HG03460 (cell line): ENCODE measurements around the gene BIRC5.

Experiments used
- ATAC-seq: cut with Tn5 transposase; IDR thresholded peaks from one replicate; pipeline ENCODE4 v1.9.1; 2021; ENCODE audit not compliant: unreplicated experiment

BIRC5 gene

DNA sequence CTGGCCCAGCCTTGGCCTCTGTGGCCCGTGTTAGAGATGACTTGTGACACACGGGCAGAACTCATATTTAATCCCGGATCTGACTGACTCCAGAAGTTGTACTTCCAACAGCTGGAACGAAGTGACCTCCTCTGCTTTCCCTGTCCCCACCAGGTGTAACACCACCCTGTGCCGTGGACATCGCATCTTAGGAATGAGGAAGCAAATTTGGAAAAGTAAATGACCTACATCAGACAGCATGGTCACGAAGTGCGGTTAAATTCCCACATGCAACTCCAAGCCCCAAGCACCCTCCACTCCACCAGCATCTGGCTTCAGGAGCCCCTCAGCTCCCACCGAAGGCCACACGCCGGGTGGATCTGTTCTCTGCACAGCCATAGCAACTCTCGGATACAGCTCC, 30.1 kb upstream of the BIRC5 start:
- ATAC-seq, result no peak

DNA sequence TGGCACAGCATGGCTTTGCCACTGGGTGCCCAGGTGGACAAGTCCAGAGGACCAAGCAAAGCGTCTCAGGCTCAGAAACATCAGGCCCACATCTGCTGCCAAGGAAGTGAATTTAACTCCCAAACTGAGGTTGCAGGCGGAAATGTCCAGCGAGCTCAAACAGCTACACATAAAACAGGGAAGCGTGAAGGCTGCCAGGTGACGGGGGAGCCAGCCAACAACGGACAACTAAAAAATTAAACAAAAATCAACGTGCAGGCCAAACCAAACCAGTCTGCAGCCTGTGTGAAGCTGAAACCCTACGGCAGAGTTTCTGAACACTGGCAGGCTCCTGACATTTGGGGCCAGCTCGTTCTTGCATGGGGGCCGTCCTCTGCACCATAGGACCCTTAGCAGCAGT, 29.7 kb upstream of the BIRC5 start:
- ATAC-seq, result no peak

DNA sequence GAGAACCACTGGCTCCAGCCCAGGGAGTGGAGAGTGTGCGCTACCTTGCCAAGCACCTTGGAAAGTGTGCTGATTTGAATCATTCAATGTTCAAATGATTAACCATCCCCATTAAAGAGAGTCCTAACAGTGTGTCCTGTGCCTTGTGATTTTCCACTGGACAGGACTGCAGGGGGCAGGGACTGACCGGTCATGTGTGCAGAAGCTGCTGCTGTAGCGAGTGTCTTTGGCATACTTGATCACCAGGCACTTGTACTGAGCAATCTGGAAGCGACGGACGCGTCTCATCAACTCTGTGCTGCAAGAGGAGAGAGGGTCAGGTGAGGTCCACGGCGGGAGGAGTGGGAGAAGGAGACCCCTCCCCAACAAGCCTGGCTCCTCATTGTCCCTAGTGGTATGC, 29.2 kb upstream of the BIRC5 start:
- no peak for ATAC-seq

DNA sequence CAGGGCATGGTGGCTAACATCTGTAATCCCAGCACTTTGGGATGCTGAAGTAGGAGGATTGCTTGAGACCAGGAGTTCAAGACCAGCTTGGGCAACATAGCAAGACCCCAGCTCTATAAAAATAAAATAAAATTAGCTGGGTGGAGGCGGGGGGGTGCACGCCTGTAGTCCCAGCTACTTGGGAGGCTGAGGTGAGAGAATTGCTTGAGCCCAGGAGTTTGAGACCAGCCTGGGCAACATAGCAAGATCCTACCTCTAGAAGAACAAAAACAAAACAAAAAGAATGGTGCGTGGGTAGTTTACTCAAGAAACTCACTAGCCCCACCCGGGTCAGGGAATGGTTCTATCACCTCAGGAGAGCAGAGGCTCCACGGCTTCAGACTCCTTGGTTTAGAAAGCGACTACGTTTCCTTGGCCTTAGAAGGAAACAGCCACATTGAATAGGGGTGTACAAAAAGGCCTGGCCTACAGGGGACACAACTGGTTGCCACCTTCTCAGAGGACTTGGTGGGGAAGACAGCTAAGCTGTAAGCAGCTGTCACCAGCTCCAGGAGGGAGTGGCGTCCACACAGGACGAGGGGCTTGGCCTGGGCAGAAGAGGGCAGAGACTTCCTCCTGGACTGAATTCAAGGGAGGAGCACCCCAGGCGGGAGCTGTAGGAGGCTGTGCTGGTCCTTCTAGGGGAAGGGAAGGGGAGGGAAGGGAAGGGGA, 27.9 kb upstream of the BIRC5 start:
- no peak for ATAC-seq

DNA sequence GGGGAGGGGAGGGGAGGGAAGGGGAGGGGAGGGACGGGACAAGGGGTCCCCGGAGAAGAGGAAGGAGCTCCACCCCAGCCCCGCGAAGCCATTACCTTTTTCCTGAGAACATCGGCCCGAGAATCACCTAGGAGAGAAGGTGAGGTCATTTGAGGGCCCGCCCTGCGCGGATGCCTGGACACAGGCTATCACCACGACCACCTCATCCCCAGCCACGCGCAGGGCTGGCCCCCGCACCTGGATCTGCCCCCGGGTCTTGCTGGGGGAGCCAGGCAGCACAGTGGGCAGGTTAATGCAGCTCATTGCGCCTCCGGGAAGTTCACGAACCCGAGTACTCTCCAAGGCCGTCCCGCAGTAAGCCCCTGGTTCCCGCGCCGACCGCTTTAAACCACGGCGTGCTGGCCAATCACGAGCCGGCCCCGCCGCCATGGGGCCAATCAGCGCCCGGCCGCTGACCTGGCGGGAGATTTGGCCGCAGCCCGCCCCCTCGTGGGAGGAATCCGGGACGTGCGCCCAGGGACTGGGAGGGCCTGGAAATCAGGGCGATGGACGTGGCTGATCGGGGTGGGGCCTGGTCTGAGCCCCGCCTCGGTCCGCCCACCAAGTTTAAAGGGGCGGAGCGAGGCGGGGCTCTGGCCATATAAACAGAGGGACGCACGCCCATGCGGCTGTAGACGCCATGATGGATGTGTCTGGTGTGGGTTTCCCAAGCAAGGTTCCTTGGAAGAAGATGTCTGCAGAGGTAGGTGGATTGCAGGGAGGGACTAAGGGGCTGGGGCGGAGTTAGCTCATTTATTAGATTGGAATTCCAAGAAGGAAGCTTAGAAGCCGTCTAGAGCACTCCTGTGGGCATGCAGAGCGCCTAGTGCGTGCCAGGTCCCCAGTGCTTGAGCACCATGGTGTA, 27.1 kb upstream of the BIRC5 start, which contains the start of the genes AFMID and TK1:
TSS of gene AFMID (plus strand) at position 671 of the 904 bp plus-strand sequence. CDS start at position 680, 9 bp downstream.
TSS of gene TK1 (minus strand) at position 361 of the 904 bp plus-strand sequence. CDS start at position 303, 58 bp downstream.
- ATAC-seq, result peak; percentile 91

DNA sequence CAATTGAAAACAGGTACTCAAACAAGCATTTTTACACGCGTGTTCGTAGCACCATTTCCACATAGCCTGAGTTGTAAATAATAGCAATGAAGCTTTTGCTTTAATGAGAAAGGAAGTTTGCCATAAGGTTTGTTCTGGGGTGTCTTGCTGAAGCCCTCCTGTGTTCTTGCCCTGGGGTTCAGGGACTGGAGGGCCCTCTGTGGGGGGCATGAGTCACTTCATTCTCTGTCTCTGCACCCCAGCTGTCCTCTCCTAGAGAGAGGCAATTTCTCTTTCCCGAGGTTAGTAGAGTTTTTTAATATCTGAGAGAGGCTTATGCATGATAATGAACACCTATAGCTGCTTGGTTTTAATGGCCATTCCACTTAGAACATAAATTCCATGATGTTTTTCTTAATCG, 17.3 kb upstream of the BIRC5 start:
- ATAC-seq, result no peak

DNA sequence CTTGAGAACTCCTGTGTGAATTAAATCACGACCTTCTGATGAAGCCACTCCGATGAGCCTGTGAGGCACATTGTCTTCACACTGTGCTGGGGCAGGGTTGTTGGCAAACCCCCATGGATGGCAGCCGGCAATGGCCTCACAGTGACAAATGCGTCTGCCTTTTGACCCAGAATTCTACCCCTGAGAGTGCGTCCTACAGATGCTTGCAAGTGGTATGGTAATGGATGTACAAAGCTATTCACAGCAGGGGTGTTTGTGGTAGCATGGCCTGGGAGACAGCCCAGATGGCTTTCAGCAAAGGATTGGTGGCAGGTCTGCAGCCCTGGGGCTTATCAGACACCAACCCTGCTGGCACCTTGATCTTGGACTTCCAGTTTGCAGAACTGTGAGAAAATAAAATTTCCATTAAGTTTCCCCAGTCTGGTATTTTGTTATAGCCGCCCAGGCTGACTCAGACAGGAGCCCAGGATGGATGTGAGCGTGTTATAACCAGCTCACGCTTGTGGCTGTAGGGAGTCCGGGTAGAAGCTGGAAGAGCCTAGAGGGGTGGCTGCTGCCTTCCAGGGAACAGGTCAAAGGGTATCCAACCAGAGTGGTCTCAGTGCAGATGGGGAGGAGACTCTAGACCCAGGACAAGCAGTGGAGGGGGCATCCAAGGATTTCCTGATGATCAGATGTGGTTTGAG, 16.8 kb upstream of the BIRC5 start:
- no peak for ATAC-seq

DNA sequence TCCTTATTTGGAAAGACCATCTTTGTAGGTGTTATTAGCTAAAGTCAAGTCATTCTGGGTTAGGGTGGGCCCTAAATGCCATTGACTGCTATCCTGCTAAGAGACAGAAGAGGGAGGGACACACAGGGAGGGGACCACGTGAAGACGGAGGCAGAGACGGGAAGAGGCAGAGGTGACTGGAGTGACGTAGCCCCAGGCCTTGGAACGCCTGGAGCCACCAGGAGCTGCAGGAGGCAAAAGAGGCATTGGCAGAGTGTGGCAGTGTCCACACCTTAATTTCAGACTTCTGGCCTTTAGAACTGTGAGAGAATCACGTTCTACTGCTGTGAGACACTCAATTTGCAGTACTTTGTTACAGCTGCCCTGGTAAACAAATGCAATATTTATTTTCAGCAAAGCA, 13.6 kb upstream of the BIRC5 start:
- no peak for ATAC-seq

DNA sequence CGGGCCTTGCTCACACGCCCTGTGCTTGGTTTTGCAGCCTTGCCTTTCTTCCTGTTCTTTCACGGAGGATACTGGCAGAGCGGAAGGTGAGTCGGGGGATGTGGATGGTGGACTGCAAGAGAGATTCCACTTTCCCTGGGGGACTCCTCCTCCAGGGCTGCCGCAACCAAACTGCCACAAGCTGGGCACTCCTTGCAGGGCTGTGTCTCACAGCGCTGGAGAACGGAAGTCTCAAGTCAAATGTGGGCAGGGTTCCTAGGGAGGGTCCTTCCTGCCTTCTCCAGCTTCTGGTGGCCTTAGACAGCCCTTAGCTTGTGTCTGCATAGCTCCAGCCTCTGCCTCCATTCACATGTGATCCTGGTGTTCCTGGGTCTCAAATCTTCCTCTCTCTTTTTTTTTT, 11.4 kb upstream of the BIRC5 start:
- no peak for ATAC-seq

DNA sequence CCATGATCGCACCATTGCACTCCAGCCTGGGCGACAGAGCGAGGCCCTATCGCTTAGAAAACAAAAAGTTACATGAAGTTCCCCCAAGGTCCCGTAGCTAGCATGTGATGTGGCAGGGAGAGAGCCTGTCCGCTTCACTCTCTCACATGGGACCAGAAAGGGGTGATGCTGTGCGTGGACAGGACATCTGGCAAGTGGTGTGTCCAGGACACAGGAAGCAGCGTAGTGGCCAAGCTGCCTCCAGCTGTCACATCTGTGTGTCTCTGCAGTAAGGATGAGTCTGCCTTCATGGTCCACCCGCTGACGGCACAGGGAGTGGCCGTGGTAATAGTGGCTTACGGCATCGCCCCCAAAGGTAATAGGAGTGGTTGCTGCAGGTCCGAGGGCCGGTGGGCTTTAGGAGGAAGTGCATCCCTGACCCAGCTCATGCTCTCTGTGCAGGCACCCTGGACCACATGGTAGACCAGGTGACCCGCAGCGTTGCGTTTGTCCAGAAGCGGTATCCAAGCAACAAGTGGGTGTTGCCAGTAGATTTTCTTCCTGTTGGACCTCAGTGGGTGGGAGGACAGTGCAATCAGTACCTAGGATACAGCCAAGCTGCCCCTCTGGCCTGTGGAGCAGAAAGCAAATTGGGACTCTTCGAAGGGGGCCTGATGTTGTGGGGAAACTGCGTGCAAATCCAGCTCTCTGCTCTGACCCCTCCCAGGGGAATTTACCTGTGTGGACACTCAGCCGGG, 9.5 kb upstream of the BIRC5 start:
- no peak for ATAC-seq

DNA sequence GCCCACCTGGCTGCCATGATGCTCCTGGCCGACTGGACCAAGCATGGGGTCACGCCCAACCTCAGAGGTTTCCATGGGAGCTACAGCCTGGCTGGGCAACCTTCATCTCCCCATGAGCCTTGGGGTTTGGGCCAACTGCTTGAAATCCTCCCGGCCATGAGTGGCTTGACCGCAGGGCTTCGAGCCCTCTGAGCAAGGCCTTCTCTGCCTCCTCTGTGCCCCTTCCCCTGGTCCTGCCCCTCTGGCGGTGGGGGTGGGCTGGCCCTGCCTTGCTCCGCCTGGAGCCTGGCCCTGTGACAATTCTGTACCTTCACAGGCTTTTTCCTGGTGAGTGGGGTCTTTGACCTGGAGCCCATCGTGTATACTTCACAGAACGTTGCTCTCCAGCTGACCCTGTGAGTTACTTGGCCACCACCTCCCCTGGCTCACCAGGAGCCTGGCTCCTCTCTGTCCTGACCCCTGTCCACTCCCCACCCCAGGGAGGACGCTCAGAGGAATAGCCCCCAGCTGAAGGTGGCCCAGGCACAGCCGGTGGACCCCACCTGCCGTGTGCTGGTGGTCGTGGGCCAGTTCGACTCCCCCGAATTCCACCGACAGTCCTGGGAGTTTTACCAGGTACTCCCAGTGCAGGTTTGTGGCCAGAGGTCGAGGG, 8.8 kb upstream of the BIRC5 start:
- ATAC-seq, result no peak

DNA sequence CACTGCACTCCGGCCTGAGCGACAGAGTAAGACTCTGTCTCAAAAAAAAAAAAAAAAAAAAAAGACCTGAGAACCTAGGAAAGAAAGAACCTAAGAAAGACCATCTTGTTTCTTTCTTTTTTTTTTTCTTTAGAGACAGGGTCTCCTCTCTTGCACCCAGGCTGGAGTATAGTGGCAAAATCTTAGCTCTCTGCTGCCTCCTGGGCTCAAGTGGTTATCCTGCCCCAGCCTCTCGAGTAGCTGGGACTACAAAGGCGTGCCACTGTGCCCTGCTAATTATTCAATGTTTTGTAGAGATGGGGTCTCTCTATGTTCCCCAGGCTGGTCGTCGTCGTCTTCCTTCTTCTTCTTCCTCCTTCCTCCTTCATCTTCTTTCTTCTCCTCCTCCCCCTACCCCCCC, 7.8 kb upstream of the BIRC5 start:
- no peak for ATAC-seq

DNA sequence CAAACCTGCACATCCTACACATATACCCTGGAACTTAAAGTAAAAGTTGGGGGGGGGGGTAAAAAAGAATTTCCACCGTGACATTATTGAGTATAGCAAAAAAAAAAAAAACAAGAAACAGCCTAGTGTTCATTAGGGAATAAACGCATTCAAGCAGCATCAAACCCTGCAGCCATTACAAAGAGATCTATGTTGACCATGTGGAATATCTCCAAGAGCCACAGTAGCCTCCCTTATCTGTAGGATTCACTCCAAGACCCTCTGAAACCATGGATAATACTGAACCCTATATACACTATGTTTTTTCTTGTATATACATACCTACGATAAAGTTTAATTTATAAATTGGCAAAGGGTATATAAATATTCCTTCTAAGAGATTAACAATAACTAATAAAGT, 5.6 kb upstream of the BIRC5 start:
- no peak for ATAC-seq

DNA sequence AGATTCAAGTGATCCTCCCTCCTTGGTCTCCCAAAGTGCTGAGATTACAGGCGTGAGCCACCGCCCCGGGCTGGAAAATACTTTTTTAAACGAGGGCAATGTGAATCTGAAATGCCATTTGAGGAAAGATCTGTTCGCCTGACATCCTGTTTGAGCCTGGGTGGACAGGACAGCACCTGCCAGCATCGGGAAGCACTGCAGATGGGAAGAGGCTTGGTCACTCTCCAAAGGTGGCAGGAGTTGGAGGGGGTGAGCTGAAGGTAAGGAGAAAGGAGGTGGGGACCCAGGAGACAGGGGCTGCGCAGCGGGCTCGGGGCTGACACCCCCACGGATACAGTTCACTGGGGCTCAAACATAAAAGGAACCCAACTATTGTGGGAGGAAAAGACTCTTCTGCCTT, 3.9 kb upstream of the BIRC5 start:
- ATAC-seq, result no peak

DNA sequence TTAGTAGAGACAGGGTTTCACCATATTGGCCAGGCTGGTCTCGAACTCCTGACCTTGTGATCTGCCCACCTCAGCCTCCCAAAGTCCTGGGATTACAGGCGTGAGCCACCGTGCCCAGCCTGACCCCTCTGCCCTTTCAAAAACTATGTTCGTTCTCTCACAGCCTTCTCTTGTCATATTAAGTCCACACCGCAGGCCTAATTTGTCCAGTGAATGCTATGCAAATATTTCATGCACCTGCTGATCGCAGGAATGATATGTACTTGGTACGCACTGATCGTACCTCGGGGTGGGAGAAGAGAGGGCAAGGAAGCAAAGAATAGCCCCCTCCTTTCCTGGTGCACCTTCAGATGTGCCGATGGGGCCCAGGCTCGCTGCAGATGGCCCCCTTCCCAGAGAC, 3.0 kb upstream of the BIRC5 start:
- ATAC-seq, result no peak

DNA sequence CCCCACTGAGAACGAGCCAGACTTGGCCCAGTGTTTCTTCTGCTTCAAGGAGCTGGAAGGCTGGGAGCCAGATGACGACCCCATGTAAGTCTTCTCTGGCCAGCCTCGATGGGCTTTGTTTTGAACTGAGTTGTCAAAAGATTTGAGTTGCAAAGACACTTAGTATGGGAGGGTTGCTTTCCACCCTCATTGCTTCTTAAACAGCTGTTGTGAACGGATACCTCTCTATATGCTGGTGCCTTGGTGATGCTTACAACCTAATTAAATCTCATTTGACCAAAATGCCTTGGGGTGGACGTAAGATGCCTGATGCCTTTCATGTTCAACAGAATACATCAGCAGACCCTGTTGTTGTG, 631 bp downstream of the BIRC5 start:
- ATAC-seq, result no peak

DNA sequence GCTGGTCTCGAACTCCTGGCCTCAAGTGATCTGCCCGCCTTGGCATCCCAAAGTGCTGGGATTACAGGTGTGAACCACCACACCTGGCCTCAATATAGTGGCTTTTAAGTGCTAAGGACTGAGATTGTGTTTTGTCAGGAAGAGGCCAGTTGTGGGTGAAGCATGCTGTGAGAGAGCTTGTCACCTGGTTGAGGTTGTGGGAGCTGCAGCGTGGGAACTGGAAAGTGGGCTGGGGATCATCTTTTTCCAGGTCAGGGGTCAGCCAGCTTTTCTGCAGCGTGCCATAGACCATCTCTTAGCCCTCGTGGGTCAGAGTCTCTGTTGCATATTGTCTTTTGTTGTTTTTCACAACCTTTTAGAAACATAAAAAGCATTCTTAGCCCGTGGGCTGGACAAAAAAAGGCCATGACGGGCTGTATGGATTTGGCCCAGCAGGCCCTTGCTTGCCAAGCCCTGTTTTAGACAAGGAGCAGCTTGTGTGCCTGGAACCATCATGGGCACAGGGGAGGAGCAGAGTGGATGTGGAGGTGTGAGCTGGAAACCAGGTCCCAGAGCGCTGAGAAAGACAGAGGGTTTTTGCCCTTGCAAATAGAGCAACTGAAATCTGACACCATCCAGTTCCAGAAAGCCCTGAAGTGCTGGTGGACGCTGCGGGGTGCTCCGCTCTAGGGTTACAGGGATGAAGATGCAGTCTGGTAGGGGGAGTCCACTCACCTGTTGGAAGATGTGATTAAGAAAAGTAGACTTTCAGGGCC, 5.5 kb downstream of the BIRC5 start:
- no peak for ATAC-seq

DNA sequence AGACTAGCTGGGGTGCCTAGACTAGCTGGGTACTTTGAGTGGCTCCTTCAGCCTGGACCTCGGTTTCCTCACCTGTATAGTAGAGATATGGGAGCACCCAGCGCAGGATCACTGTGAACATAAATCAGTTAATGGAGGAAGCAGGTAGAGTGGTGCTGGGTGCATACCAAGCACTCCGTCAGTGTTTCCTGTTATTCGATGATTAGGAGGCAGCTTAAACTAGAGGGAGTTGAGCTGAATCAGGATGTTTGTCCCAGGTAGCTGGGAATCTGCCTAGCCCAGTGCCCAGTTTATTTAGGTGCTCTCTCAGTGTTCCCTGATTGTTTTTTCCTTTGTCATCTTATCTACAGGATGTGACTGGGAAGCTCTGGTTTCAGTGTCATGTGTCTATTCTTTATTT, 9.0 kb downstream of the BIRC5 start:
- ATAC-seq, result no peak

DNA sequence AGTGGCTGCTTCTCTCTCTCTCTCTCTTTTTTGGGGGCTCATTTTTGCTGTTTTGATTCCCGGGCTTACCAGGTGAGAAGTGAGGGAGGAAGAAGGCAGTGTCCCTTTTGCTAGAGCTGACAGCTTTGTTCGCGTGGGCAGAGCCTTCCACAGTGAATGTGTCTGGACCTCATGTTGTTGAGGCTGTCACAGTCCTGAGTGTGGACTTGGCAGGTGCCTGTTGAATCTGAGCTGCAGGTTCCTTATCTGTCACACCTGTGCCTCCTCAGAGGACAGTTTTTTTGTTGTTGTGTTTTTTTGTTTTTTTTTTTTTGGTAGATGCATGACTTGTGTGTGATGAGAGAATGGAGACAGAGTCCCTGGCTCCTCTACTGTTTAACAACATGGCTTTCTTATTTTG, 9.7 kb downstream of the BIRC5 start:
- ATAC-seq, result no peak
